HG02884 (cell line): ENCODE results near the gene FAM219B.

Experiments
- ATAC-seq: cut with Tn5 transposase; IDR thresholded peaks from one replicate; pipeline ENCODE4 v1.9.1; 2021; ENCODE audit warnings: mild to moderate bottlenecking, moderate library complexity; ENCODE audit not compliant: unreplicated experiment

Gene FAM219B

GRCh38 chr15:74851960-74852359, 54.7 kb downstream of the FAM219B start:
- ATAC-seq = no peak

GRCh38 chr15:74850393-74850792, 56.3 kb downstream of the FAM219B start:
- ATAC-seq = no peak
